Measurements from ENCODE around the gene SART1. TPM values are rescaled to one million over a fixed set of nuclear protein-coding genes. Genes with fewer than 3 reads are reported as not detected.

SART1 gene, protein sequence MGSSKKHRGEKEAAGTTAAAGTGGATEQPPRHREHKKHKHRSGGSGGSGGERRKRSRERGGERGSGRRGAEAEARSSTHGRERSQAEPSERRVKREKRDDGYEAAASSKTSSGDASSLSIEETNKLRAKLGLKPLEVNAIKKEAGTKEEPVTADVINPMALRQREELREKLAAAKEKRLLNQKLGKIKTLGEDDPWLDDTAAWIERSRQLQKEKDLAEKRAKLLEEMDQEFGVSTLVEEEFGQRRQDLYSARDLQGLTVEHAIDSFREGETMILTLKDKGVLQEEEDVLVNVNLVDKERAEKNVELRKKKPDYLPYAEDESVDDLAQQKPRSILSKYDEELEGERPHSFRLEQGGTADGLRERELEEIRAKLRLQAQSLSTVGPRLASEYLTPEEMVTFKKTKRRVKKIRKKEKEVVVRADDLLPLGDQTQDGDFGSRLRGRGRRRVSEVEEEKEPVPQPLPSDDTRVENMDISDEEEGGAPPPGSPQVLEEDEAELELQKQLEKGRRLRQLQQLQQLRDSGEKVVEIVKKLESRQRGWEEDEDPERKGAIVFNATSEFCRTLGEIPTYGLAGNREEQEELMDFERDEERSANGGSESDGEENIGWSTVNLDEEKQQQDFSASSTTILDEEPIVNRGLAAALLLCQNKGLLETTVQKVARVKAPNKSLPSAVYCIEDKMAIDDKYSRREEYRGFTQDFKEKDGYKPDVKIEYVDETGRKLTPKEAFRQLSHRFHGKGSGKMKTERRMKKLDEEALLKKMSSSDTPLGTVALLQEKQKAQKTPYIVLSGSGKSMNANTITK
- total RNA-seq, result 41.6 TPM

GRCh38 chr11:65961267-65962140 is at the start of gene SART1:
SART1 (plus strand) TSS chr11:65961734; CDS start chr11:65961781, 47 bp downstream.
- peak within 1 kb of the TSS; percentile 98 for H3K4me3 ChIP-seq (ENCODE audit: low read length)
- no peaks in the 10 kb centered on the region for H3K27me3 ChIP-seq (ENCODE audit: insufficient read depth, low read length)
- H3K4me1 ChIP-seq (ENCODE audit: insufficient read depth, low read length), result peaks cover 47% of the 10 kb centered on the region
- no peaks in the 10 kb centered on the region for H3K9me3 ChIP-seq (ENCODE audit: low read depth, low read length)

DNA sequence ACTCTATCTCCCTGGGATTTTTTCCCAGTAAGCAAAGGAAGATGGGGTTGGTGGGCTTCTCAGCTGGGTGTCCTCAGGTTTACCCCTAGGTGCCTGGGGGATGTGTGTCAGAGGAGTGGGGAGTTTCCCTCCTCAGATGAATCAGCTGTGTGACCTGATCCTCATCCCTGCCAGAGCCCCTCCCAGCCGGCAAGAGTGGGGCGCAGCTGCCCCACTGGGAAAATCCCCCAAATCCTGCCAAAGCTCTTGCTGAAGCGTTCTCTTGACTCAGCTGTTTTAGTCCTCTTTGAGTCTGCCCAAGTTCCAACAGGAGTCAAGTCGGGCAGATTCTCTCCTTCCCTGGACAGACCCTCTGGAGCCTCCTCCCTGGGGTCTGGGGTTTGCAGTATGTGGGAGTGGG is 48.7 kb upstream of the SART1 start:
- Histone ChIP-seq H3K4me3 (ENCODE audit: low read length) (no peak overlapping the region), H3K9me3 (ENCODE audit: low read depth, low read length) (no peaks in the 10 kb centered on the region), H3K27me3 (ENCODE audit: insufficient read depth, low read length) (no peaks in the 10 kb centered on the region), H3K4me1 (ENCODE audit: insufficient read depth, low read length) (peaks cover 42% of the 10 kb centered on the region)

GRCh38 chr11:65915101-65915820 is 46.3 kb upstream of the SART1 start:
- no peak overlapping the region for H3K4me3 ChIP-seq (ENCODE audit: low read length)
- no peaks in the 10 kb centered on the region for H3K27me3 ChIP-seq (ENCODE audit: insufficient read depth, low read length)
- peaks cover 51% of the 10 kb centered on the region for H3K4me1 ChIP-seq (ENCODE audit: insufficient read depth, low read length)
- no peaks in the 10 kb centered on the region for H3K9me3 ChIP-seq (ENCODE audit: low read depth, low read length)

DNA sequence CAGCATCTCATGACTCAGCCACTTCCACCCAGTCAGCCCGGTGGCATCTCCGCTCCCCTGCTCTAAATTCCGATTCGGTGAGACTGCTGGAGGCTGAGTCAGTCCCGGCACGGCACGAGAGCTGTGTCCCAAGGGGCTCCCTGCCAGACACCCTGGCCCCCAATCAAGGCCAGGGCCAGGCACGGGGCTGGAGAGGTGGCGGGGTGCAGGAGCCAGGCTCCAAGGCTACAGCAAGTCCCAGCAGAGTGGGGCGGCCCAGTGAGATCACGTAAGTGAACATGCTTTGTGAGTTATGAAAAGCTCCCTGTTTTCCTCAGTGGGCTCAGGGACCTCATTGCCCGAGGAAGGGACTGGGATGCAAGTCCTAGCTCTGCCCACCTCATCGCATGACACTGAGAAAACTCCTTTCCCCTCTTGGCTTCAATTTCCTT is 45.7 kb upstream of the SART1 start:
- H3K4me3 ChIP-seq (ENCODE audit: low read length), result no peak overlapping the region
- no peaks in the 10 kb centered on the region for H3K9me3 ChIP-seq (ENCODE audit: low read depth, low read length)
- H3K27me3 ChIP-seq (ENCODE audit: insufficient read depth, low read length), result no peaks in the 10 kb centered on the region
- H3K4me1 ChIP-seq (ENCODE audit: insufficient read depth, low read length), result peaks cover 57% of the 10 kb centered on the region

DNA sequence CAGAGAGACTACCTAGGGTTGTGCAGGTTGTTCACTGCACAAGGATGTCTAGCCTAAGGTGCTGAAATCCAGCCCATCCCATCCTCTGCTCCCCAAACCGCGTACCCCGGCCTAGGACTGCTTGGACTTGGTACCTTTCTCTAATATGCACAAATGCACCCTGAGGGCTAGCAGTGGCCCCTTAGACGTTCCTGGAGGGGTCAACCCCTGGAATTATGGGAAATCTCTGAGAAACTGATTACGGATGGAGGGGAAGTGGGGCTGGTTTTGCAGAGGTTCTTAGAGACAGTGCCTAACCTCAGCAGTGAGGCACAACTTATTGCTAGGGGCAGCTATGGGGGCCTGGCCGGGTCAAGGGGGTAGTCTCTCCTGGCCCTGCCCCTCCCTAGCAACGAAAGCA is 45.1 kb upstream of the SART1 start:
- H3K4me1 ChIP-seq (ENCODE audit: insufficient read depth, low read length), result peaks cover 62% of the 10 kb centered on the region

DNA sequence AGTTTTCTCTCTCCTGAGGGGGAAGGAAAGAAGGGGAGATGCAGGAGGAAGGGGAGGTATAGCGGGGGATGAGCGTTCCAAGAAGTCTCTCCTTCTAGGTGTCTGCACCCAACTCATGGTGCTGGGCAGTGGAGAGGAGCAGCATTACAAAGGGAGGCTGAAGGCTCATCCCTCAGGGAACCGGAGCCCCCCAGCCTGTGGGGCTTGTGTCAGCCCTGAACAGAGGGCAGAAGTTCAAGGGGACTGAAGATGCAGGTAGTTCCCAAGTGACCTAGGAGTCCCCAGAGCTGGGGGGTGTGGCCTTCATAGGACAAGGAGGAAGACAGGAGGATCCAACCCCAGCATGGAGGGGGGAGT is 44.5 kb upstream of the SART1 start:
- Histone ChIP-seq H3K27me3 (ENCODE audit: insufficient read depth, low read length) (no peaks in the 10 kb centered on the region), H3K9me3 (ENCODE audit: low read depth, low read length) (no peaks in the 10 kb centered on the region), H3K4me3 (ENCODE audit: low read length) (no peak overlapping the region), H3K4me1 (ENCODE audit: insufficient read depth, low read length) (peaks cover 60% of the 10 kb centered on the region)

More for the DNA sequence above, 45.1 kb upstream of the SART1 start:
- no peak overlapping the region for H3K4me3 ChIP-seq (ENCODE audit: low read length)
- H3K27me3 ChIP-seq (ENCODE audit: insufficient read depth, low read length), result no peaks in the 10 kb centered on the region
- no peaks in the 10 kb centered on the region for H3K9me3 ChIP-seq (ENCODE audit: low read depth, low read length)

DNA sequence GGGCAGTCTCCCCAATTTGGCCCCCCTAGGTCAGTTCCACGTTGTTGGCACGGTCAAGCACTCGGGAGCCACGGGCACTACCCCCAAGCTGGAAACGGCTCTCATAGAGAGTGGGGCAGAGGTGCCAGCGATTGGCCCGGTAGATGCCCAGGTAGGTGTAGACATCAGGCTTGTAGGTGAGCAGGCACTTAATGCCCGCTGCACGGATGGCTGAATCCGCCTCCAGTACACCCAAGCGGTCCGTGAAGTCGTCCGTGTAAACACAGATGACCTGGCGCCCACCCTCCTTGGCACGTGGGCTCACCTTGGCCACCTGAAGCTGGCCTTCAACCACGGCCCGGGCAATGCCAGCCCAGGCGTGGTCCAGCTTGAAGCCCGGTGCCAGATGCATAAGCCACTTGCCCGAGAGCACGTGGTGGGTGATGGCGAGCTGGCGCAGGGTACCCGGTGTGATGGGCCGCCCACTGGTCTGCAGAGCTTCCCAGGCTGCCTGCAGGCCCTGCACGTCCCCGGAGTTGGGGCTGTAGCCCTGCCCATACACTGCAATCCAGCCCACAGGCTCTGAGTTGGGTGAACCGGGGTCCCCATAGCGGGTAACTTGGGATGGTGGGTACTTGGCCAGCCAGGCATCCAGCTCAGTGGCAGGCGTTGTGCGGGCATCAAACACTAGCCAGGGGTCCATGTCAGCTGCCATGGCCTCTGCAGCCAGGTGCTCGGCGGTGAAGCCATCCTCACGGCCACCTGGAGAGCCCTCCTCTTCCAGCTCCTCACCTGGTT is 43.9 kb upstream of the SART1 start:
- Histone ChIP-seq H3K4me3 (ENCODE audit: low read length) (peak overlapping the region; percentile 77), H3K9me3 (ENCODE audit: low read depth, low read length) (no peaks in the 10 kb centered on the region), H3K4me1 (ENCODE audit: insufficient read depth, low read length) (peaks cover 65% of the 10 kb centered on the region), H3K27me3 (ENCODE audit: insufficient read depth, low read length) (no peaks in the 10 kb centered on the region)

- peak within 1 kb of the TSS; percentile 77 for H3K4me3 ChIP-seq (ENCODE audit: low read length)
- no peaks in the 10 kb centered on the region for H3K27me3 ChIP-seq (ENCODE audit: insufficient read depth, low read length)
- H3K4me1 ChIP-seq (ENCODE audit: insufficient read depth, low read length), result peaks cover 65% of the 10 kb centered on the region
- H3K9me3 ChIP-seq (ENCODE audit: low read depth, low read length), result no peaks in the 10 kb centered on the region
These were observed 43.1 kb upstream of the SART1 start, which contains the start of gene C11orf68 for GRCh38 chr11:65918211-65919140. C11orf68 (minus strand) TSS chr11:65919062; CDS start chr11:65919031, 31 bp downstream.

DNA sequence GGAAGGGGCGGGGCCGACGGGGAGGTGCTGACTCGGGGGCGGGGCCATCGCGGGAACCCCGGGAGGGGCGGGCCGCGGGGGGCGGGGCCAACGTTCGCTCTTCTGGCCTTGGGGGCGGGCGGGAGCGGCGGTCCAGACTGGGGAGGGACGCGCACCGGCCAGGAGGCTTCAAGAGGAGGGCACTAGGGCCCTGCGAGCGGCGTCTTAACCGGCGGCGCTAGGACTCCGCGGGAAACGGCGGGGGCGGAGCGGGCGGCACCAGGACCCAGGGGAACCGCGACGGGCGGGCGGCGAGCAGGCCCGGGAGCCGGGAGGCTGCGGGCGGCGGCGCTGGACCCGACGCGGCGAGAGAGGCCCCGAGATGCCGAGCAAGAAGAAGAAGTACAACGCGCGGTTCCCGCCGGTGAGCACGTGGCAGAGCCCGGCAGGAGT is 42.4 kb upstream of the SART1 start, which contains the start of gene DRAP1:
DRAP1 (plus strand) TSS at position 286 of the 432 bp plus-strand sequence; CDS start at position 362, 76 bp downstream.
- Histone ChIP-seq H3K4me1 (ENCODE audit: insufficient read depth, low read length) (peaks cover 65% of the 10 kb centered on the region), H3K27me3 (ENCODE audit: insufficient read depth, low read length) (no peaks in the 10 kb centered on the region), H3K9me3 (ENCODE audit: low read depth, low read length) (no peaks in the 10 kb centered on the region), H3K4me3 (ENCODE audit: low read length) (peak within 1 kb of the TSS; percentile 77)

GRCh38 chr11:65919573-65920371 is 41.8 kb upstream of the SART1 start:
- Histone ChIP-seq H3K27me3 (ENCODE audit: insufficient read depth, low read length) (no peaks in the 10 kb centered on the region), H3K9me3 (ENCODE audit: low read depth, low read length) (no peaks in the 10 kb centered on the region), H3K4me3 (ENCODE audit: low read length) (peak overlapping the region; percentile 67), H3K4me1 (ENCODE audit: insufficient read depth, low read length) (peaks cover 60% of the 10 kb centered on the region)

- Histone ChIP-seq H3K4me1 (ENCODE audit: insufficient read depth, low read length) (peaks cover 54% of the 10 kb centered on the region), H3K4me3 (ENCODE audit: low read length) (peak overlapping the region; percentile 67), H3K27me3 (ENCODE audit: insufficient read depth, low read length) (no peaks in the 10 kb centered on the region), H3K9me3 (ENCODE audit: low read depth, low read length) (no peaks in the 10 kb centered on the region)
These were observed 41.1 kb upstream of the SART1 start for GRCh38 chr11:65920372-65920802.

DNA sequence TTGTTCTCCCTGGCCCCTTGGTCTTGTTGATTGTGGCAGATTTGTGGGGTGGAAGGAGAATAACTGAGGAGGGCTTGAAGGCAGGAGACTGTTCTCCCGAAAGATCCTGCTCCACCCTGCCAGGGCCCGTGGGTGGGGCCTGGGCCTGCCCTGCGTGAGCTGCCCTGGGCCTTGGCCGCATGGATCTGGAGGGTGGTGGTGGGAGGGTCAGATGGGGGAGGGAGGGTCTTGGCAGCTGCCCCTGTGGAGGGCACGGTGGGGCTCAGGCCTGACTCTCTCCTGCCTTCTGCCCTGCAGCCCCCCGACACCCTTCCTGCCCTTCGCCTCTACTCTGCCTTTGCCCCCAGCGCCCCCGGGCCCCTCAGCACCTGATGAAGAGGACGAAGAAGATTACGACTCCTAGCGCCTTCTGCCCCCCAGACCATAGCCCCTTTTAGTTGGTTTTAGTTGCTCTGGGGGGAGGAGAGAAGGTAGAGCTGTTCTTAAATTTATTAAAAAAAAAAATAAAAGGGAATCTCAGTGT is 40.4 kb upstream of the SART1 start:
- Histone ChIP-seq H3K27me3 (ENCODE audit: insufficient read depth, low read length) (no peaks in the 10 kb centered on the region), H3K4me3 (ENCODE audit: low read length) (no peak overlapping the region), H3K9me3 (ENCODE audit: low read depth, low read length) (no peaks in the 10 kb centered on the region), H3K4me1 (ENCODE audit: insufficient read depth, low read length) (peaks cover 47% of the 10 kb centered on the region)

Data from mononuclear cell (primary cell).